DND-41 (cell line): ENCODE data around the gene SUSD4.

ENCODE experiments used
- ATAC-seq: fragments of 200-7000 bp; cut with Tn5 transposase; 3 replicates; pipeline ENCODE4 v1.9.1; 2021; ENCODE audit warnings: low read depth; ENCODE audit not compliant: insufficient read depth
- DNase-seq: peaks from one replicate; pipeline ENCODE4 v3.0.0-alpha.2; 2020
- H2AFZ ChIP-seq: 2 replicates; pipeline ENCODE4 v1.6.0; 2012; ENCODE audit warnings: low read depth, low read length
- H3K27ac ChIP-seq: 2 replicates; pipeline ENCODE4 v1.5.1; 2012; ENCODE audit warnings: low read length, inconsistent platforms
- H3K27me3 ChIP-seq: fragments of 200-600 bp; sonication (generic); 2 replicates; pipeline ENCODE4 v1.6.0; 2012; ENCODE audit warnings: low read length, mild to moderate bottlenecking, inconsistent platforms; ENCODE audit not compliant: insufficient read depth, poor library complexity
- H3K36me3 ChIP-seq: 2 replicates; pipeline ENCODE4 v1.5.1; 2012; ENCODE audit warnings: low read length, inconsistent platforms; ENCODE audit not compliant: insufficient read depth
- H3K4me1 ChIP-seq: 2 replicates; pipeline ENCODE4 v1.5.1; 2012; ENCODE audit warnings: mild to moderate bottlenecking, low read length; ENCODE audit not compliant: insufficient read depth
- H3K4me2 ChIP-seq: 2 replicates; pipeline ENCODE4 v1.6.0; 2012; ENCODE audit warnings: mild to moderate bottlenecking, moderate library complexity, low read length, inconsistent platforms; ENCODE audit not compliant: insufficient read depth
- H3K4me3 ChIP-seq, 2 experiments: fragments of 200-600 bp in 1 of 2; shearing (Covaris generic) in 1 of 2; 2 replicates each; pipeline ENCODE4 v1.5.1; 2012 to 2016; ENCODE audit warnings: inconsistent platforms in 2 of 2, low read length in 2 of 2, mild to moderate bottlenecking in 2 of 2, low read depth in 1 of 2, moderate library complexity in 1 of 2
- H3K79me2 ChIP-seq: 2 replicates; pipeline ENCODE4 v1.6.0; 2012; ENCODE audit warnings: low read length, inconsistent platforms; ENCODE audit not compliant: insufficient read depth
- H3K9ac ChIP-seq: 2 replicates; pipeline ENCODE4 v1.6.0; 2012; ENCODE audit warnings: low read depth, mild to moderate bottlenecking, inconsistent platforms, low read length, moderate library complexity
- H3K9me3 ChIP-seq: 2 replicates; pipeline ENCODE4 v1.5.1; 2012; ENCODE audit warnings: low read length, moderate library complexity, mild to moderate bottlenecking, inconsistent platforms; ENCODE audit not compliant: insufficient read depth, severe bottlenecking
- H4K20me1 ChIP-seq: 2 replicates; pipeline ENCODE4 v1.6.0; 2012; ENCODE audit warnings: low read length; ENCODE audit not compliant: insufficient read depth
- CTCF ChIP-seq: IDR thresholded peaks from 2 replicates; pipeline ENCODE4 v1.5.1; 2012; ENCODE audit warnings: borderline replicate concordance, low read length, moderate library complexity, mild to moderate bottlenecking; ENCODE audit not compliant: poor library complexity, severe bottlenecking; ENCODE audit errors: extremely low read depth
- EZH2 ChIP-seq: IDR thresholded peaks from 3 replicates; pipeline ENCODE4 v1.6.1; 2012; ENCODE audit warnings: borderline replicate concordance, low read depth, mild to moderate bottlenecking, moderate library complexity, low read length, inconsistent platforms; ENCODE audit not compliant: severe bottlenecking

Gene SUSD4

GRCh38 chr1:223386013-223386412, 22.0 kb upstream of the SUSD4 start:
- no peaks in the 10 kb centered on the region for H3K4me1 ChIP-seq
- H3K9ac ChIP-seq, result no peak overlapping the region

GRCh38 chr1:223378754-223379153, 14.8 kb upstream of the SUSD4 start:
- H3K79me2 ChIP-seq, result no peaks in the 10 kb centered on the region
- DNase-seq, result no peak
- H3K9ac ChIP-seq, result no peak overlapping the region
- no peak overlapping the region for H3K27ac ChIP-seq
- TF ChIP-seq CTCF (no peak), EZH2 (no peak)
- H2AFZ ChIP-seq, result no peak overlapping the region
- no peaks in the 10 kb centered on the region for H4K20me1 ChIP-seq
- H3K4me1 ChIP-seq, result no peaks in the 10 kb centered on the region
- H3K9me3 ChIP-seq, result no peaks in the 10 kb centered on the region
- H3K36me3 ChIP-seq, result no peaks in the 10 kb centered on the region
- ATAC-seq, result no peak
- H3K27me3 ChIP-seq, result peaks cover 2% of the 10 kb centered on the region
- H3K4me3 ChIP-seq, result no peak overlapping the region
- H3K4me2 ChIP-seq, result no peak overlapping the region

More at GRCh38 chr1:223386013-223386412, 22.0 kb upstream of the SUSD4 start:
- H3K79me2 ChIP-seq, result no peaks in the 10 kb centered on the region
- no peak overlapping the region for H3K27ac ChIP-seq
- no peak for DNase-seq
- no peaks in the 10 kb centered on the region for H3K9me3 ChIP-seq
- no peak overlapping the region for H3K4me2 ChIP-seq
- H4K20me1 ChIP-seq, result no peaks in the 10 kb centered on the region
- ATAC-seq, result no peak
- no peaks in the 10 kb centered on the region for H3K36me3 ChIP-seq
- no peak for TF ChIP-seq CTCF
- no peak for TF ChIP-seq EZH2
- H3K4me3 ChIP-seq, result no peak overlapping the region
- H3K27me3 ChIP-seq, result peaks cover 2% of the 10 kb centered on the region
- no peak overlapping the region for H2AFZ ChIP-seq

- H3K79me2 ChIP-seq, result no peaks in the 10 kb centered on the region
- no peaks in the 10 kb centered on the region for H3K36me3 ChIP-seq
- no peak for TF ChIP-seq EZH2
- no peak for TF ChIP-seq CTCF
- H3K4me2 ChIP-seq, result no peak overlapping the region
- no peaks in the 10 kb centered on the region for H4K20me1 ChIP-seq
- H3K27me3 ChIP-seq, result no peaks in the 10 kb centered on the region
- H3K9ac ChIP-seq, result no peak overlapping the region
- ATAC-seq (no peak), DNase-seq (no peak)
- no peak overlapping the region for H3K27ac ChIP-seq
- H3K9me3 ChIP-seq, result no peaks in the 10 kb centered on the region
- H3K4me1 ChIP-seq, result no peaks in the 10 kb centered on the region
- H3K4me3 ChIP-seq, result no peak overlapping the region
- no peak overlapping the region for H2AFZ ChIP-seq
Measured at GRCh38 chr1:223374064-223374610, 10.2 kb upstream of the SUSD4 start.
